Ovary (tissue), 9 donors: ENCODE measurements around the gene TRMT2A. TPM values are rescaled to one million over a fixed set of nuclear protein-coding genes. Genes with fewer than 3 reads are reported as not detected.

Experiments
- DNase-seq, 5 donors: peaks; one replicate each; pipeline ENCODE4 v3.0.0-alpha.2; 2019 to 2020
- H3K27ac ChIP-seq, 2 donors: fragments of 200-600 bp; one replicate each; pipeline versions ENCODE4 v1.5.1 to v1.8.0; 2019 to 2022
- H3K27me3 ChIP-seq: fragments of 200-600 bp; one replicate; pipeline ENCODE4 v1.8.0; 2022
- H3K36me3 ChIP-seq: fragments of 200-600 bp; sonication (generic); one replicate; pipeline ENCODE4 v1.5.1; 2019
- H3K4me1 ChIP-seq: one replicate; pipeline ENCODE4 v1.8.1; 2013; ENCODE audit warnings: mild to moderate bottlenecking, moderate library complexity; ENCODE audit not compliant: insufficient read depth
- H3K4me3 ChIP-seq: fragments of 200-600 bp; sonication (generic); one replicate; pipeline ENCODE4 v1.5.1; 2017
- H3K9me3 ChIP-seq, 2 donors: fragments of 200-600 bp in 1 of 2; sonication (generic) in 1 of 2; one replicate each; pipeline versions ENCODE4 v1.5.1 to v1.8.1; 2013 to 2019; ENCODE audit warnings: mild to moderate bottlenecking in 1 of 2, moderate library complexity in 1 of 2
- EP300 ChIP-seq: sonication (generic); formaldehyde crosslinking; IDR thresholded peaks from one replicate; pipeline ENCODE4 v1.6.1; 2017; ENCODE audit warnings: antibody characterized with exemption
- POLR2A ChIP-seq: fragments of 450-650 bp; IDR thresholded peaks from one replicate; pipeline ENCODE4 v1.6.1; 2017; ENCODE audit warnings: antibody characterized with exemption, mild to moderate bottlenecking, moderate library complexity
- WGBS, 3 donors: extraction: QIAGEN DNeasy Blood & Tissue Kit in 1 of 3; methylation state at CpG; one replicate each; pipeline versions ENCODE4 v1.1.5 to v1.1.7; 2013 to 2017; 5-methylcytosine and 5-hydroxymethylcytosine counted together
- intact Hi-C, 4 donors: fragments of 100-400 bp; cut with DNase I; formaldehyde crosslinking; loops; one replicate each; pipeline versions ENCODE4 v1.11.0 to v1.15.1; 2022 to 2023
- polyA plus RNA-seq, 2 donors: library from polyadenylated mRNA; stranded (reverse); fragments of 200-250 nt in 1 of 2; fragments of 350-450 nt in 1 of 2; fragmentation: Illumina TruSeq in 1 of 2; extraction: RNeasy Lipid Tissue Mini Kit (QIAGEN cat#74804) in 1 of 2; gene quantifications; one replicate each; pipeline ENCODE4 v1.2.3, GENCODE V29; 2013 to 2014
- total RNA-seq, 7 donors: library from RNA; depleted of rRNA in 2 of 7; stranded (reverse); fragments of >200 nt in 2 of 7; fragmentation: NEBNext Ultra II Directional in 3 of 7; extraction: Animal tissue kit (Norgen Biotek cat#: 25700) in 3 of 7; gene quantifications; one replicate each; pipeline versions ENCODE4 v1.1.0 to v1.2.4, GENCODE V29; 2016 to 2023
- TF ChIP-seq, protein P1 (sequence below), 3 donors: fragments of 450-650 bp in 2 of 3; fragments of 200-600 bp in 1 of 3; IDR thresholded peaks; one replicate each; pipeline versions ENCODE4 v1.5.1 to v1.8.0; 2016 to 2022; ENCODE audit warnings: antibody characterized with exemption in 3 of 3, mild to moderate bottlenecking in 1 of 3
- donor health status: DM: no; HTN: no; CAD: no; lungs with moderate emphysema.
- donor health status: DM: no; HTN: no; CAD: no.
- donor health status: Bipolar disorder and iron deficiency.
- donor health status: DM: yes; HTN: yes; CAD: no.
- donor health status: DM: no; HTN: no; CAD: no.
- donor health status: DM: yes; HTN: yes; CAD: no.

TRMT2A gene
- total and polyA plus RNA-seq, 9 donors: 2.8 to 59.7 (median 44.6) TPM

- WGBS, 3 donors: 83 to 89% (median 83%) methylated on average over 32 of the region's 32 CpGs
Observed at GRCh38 chr22:20125201-20126174, 8.5 kb upstream of the TRMT2A start.

DNA sequence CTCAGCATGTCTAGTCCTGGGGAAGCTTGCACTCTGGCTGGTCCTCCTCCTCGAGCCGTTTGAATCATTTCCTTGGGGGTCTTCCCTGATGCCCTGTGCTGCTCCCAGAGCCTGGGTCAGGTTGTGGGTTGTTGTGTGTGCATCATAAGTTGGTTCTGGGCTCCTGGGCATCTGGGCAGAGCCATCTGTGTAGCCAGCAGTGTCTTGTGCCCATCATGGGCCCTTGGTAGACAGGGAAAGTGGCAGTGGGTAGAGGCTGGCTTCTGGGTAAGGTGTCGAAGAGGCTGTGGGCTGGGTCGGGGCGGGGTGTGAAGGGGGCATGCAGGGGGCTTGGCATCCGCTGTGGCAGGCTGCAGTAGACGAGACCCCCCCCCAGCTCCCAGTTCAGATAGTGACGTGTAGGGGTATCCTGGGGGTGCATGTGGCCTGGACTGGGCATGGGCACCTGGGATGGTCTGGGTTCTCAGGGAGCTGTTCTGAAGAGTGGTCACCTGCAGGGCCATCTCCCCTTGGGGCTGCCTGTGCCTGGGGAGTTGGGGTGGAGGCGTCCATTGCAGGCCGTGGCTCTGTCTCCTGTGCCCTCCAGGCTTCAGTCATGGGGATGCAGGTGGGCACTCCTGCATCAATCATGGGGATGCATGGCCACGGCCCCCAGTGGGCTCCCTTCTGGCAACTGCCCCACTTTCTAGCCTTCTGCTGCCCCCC is 7.2 kb upstream of the TRMT2A start:
- Histone ChIP-seq H3K27me3 (no peaks in the 10 kb centered on the region), H3K36me3 (no peaks in the 10 kb centered on the region), H3K4me1 (no peaks in the 10 kb centered on the region), H3K27ac (no peak overlapping the region), H3K4me3 (no peak overlapping the region), H3K9me3 (no peaks in the 10 kb centered on the region)
- no peak for TF ChIP-seq POLR2A
- TF ChIP-seq EP300: no peak
- TF ChIP-seq, protein P1, sequence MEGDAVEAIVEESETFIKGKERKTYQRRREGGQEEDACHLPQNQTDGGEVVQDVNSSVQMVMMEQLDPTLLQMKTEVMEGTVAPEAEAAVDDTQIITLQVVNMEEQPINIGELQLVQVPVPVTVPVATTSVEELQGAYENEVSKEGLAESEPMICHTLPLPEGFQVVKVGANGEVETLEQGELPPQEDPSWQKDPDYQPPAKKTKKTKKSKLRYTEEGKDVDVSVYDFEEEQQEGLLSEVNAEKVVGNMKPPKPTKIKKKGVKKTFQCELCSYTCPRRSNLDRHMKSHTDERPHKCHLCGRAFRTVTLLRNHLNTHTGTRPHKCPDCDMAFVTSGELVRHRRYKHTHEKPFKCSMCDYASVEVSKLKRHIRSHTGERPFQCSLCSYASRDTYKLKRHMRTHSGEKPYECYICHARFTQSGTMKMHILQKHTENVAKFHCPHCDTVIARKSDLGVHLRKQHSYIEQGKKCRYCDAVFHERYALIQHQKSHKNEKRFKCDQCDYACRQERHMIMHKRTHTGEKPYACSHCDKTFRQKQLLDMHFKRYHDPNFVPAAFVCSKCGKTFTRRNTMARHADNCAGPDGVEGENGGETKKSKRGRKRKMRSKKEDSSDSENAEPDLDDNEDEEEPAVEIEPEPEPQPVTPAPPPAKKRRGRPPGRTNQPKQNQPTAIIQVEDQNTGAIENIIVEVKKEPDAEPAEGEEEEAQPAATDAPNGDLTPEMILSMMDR (IDR thresholded peaks at IDR 0.05): no peak
- WGBS, 3 donors: 81 to 88% (median 86%) methylated on average over 11 of the region's 11 CpGs
- intact Hi-C loops: loop anchor here in 1 of 4 donors (10.0 kb wide), 1 partner anchor 149 kb away; no protein-coding TSS in a partner anchor
- no peak for DNase-seq

More at GRCh38 chr22:20125201-20126174, 8.5 kb upstream of the TRMT2A start:
- H3K4me1 ChIP-seq: peaks cover under 1% of the 10 kb centered on the region
- intact Hi-C loops: loop anchor here in 1 of 4 donors (10.0 kb wide), 1 partner anchor 151 kb away; no protein-coding TSS in a partner anchor
- no peak for DNase-seq
- TF ChIP-seq EP300 (no peak), POLR2A (no peak)
- TF ChIP-seq, protein P1 (IDR thresholded peaks at IDR 0.05): no peak
- H3K9me3 ChIP-seq: no peaks in the 10 kb centered on the region
- no peaks in the 10 kb centered on the region for H3K36me3 ChIP-seq
- H3K27ac ChIP-seq: no peak overlapping the region
- no peaks in the 10 kb centered on the region for H3K27me3 ChIP-seq
- no peak overlapping the region for H3K4me3 ChIP-seq

DNA sequence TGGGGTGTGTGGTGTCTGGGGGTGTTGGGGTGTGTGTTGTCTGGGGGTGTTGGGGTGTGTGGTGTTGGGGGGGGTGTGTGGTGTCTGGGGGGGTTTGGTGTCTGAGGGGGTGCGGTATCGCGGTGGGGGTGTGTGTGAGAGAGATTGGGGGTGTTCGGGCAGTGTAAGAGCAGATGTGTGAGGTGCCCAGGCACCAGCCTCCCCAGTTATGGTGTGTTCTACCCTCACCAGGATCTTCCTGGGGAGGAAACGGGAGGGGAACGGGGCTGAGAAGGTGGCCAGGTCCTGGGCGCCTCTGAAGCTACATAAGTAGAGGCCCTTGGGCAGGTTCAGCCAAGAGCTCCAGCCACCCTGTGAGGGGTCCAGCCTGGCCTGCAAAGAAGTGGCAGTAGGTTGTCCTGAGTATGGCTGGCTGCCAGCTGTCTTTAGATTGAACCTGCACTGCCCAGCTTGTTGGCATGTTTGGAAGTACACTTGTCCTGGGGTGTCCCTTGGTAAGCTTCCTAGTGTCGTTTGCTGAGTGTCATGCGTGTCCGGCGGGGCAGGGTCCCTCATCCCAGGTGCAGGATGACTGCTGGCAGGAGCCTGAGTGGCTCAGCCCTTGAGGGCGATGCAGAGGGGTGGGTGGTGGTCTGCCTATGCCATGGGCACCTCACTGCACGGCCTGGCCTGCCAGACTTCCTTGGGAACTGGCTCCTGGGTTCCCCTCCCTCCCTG is 6.5 kb upstream of the TRMT2A start:
- no peaks in the 10 kb centered on the region for H3K36me3 ChIP-seq
- intact Hi-C loops: loop anchor here in 1 of 4 donors (10.0 kb wide), 1 partner anchor 149 kb away; no protein-coding TSS in a partner anchor
- H3K4me3 ChIP-seq: no peak overlapping the region
- TF ChIP-seq, protein P1 (IDR thresholded peaks at IDR 0.05): no peak
- TF ChIP-seq POLR2A: no peak
- no peak for TF ChIP-seq EP300
- no peaks in the 10 kb centered on the region for H3K27me3 ChIP-seq
- DNase-seq: no peak
- no peaks in the 10 kb centered on the region for H3K9me3 ChIP-seq
- no peak overlapping the region for H3K27ac ChIP-seq
- 90 to 94% (median 92%) methylated on average over 12 to 13 of the region's 13 CpGs for WGBS, 3 donors
- H3K4me1 ChIP-seq: peaks cover 3% of the 10 kb centered on the region
